HG03520 (cell line): ENCODE results near the gene PEX7.
"Not testable (repeated sequence)": the region's sequence is repeated elsewhere in the genome, so short reads cannot be mapped to it uniquely, and the experiment has no call there.

Experiments used
- ATAC-seq: cut with Tn5 transposase; IDR thresholded peaks from one replicate; pipeline ENCODE4 v1.9.1; 2021; ENCODE audit warnings: mild to moderate bottlenecking, moderate library complexity; ENCODE audit not compliant: unreplicated experiment

Gene PEX7

DNA sequence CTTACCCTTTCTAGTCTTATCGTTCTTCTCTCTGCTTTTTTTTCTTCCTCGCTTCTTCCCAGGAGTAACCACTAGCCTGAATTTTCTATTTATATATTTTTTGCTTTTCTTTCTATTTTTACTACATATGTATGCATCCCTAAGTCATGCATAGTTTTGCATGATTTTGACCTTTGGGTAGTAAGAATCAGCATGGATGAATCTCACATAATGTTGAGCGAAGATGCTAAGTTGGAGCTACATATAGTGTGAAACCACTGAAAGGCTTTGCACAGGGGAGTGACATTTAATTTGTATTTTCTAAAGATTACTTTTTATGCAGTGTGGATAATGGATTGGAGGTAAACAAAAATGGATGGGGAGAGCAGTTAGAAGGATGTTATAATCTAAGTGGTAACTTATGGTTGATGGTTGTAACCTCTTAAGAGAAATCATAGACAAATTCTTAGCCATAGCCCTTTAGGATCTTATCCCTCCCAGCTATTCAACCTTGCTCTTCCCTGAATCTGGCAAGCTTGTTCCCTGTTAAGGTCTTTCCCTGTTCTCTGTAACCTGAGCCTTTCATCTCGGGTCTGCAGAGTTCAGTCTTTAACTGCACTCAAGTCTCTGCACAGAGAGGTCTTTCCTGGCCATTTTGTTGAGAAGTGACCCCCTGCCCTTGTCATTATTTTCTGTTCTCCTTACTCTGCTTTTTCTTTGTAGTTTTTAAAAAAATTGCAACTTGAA is 18.0 kb downstream of the PEX7 start:
- no peak for ATAC-seq

DNA sequence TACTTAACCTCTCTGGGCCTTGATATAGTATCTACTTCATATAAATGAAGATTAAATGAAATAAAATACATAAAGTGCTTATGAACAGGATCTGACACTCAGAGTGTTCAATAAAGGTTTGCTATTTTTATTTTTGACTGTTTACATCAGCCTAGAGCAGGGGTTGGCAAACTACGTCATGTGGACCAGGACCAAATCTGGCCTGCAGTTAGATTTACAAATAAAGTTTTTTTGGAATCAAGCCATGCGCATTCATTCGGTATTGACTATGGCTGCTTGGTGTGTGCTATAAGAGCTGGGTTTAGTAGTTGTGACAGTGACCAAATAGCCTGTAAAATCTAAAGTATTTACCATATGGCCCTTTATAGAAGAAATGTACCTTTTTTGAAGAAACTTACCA is 20.8 kb downstream of the PEX7 start:
- ATAC-seq: no peak

DNA sequence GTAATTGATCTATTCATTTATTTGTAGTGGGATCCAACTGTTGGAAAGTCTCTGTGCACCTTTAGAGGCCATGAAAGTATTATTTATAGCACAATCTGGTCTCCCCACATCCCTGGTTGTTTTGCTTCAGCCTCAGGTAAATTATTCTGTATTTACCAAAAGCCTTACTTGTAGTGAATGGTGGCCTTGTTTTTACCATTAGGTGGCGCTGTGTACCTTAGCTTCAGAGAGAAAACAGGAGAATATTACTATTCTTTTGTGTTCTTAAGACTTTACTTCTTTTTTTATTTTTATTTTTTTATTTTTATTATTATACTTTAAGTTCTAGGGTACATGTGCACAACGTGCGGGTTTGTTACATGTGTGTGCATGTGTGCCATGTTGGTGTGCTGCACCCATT is 23.7 kb downstream of the PEX7 start:
- no peak for ATAC-seq

DNA sequence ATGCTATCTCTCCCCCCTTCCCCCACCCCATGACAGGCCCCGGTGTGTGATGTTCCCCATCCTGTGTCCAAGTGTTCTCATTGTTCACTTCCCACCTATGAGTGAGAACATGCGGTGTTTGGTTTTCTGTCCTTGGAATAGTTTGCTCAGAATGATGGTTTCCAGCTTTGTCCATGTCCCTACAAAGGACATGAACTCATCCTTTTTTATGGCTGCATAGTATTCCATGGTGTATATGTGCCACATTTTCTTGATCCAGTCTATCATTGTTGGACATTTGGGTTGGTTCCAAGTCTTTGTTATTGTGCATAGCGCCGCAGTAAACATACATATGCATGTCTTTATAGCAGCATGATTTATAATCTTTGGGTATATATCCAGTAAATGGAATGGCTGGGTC is 24.1 kb downstream of the PEX7 start:
- ATAC-seq: not testable (repeated sequence)

DNA sequence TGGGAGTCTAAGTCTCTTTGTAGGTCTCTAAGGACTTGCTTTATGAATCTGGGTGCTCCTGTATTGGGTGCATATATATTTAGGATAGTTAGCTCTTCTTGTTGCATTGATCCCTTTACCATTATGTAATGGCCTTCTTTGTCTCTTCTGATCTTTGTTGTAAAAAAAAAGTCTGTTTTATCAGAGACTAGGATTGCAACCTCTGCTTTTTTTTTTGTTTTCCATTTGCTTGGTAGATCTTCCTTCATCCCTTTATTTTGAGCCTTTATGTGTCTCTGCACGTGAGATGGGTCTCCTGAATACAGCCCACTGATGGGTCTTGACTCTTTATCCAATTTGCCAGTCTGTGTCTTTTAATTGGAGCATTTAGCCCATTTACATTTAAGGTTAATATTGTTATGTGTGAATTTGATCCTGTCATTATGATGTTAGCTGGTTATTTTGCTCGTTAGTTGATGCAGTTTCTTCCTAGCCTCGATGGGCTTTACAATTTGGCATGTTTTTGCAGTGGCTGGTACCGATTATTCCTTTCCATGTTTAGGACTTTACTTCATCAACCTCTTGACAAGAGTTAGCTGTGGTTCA is 27.7 kb downstream of the PEX7 start:
- ATAC-seq: not testable (repeated sequence)

DNA sequence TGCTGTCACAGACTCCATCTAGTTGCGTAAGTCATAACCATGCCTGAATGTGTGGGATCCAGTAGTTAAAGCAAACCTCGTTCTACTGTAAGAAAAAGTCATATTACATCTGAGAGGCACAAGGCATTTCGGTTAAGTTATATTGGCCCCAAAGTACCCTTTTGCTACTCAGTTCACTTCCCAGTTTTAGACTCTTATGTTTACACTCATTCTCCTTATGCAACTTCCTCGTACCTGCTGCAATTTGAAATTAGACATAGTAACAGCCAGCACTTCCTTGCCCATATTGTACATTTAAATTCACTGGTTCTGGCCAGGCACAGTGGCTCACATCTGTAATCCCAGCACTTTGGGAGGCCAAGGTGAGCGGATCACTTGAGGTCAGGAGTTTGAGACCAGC is 37.0 kb downstream of the PEX7 start:
- no peak for ATAC-seq

DNA sequence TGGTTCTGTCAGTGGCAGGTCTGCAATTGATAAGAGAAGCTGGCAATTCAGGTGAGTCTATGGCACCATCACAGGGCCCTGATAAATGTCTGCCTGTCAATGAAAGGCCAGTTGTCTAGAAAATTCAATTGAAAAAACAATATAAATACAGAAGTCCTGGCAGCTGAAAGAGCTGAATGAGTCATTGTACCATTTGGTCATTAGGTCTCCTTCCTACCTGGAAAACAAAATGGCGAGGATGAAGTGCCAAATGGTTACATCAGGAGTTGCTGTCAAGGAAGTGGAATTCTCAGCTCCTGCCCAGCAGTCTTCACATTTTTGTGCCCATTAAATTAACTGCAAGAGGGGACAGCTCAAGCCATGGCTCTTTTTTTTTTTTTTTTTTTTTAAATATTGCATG is 37.7 kb downstream of the PEX7 start:
- ATAC-seq: no peak

DNA sequence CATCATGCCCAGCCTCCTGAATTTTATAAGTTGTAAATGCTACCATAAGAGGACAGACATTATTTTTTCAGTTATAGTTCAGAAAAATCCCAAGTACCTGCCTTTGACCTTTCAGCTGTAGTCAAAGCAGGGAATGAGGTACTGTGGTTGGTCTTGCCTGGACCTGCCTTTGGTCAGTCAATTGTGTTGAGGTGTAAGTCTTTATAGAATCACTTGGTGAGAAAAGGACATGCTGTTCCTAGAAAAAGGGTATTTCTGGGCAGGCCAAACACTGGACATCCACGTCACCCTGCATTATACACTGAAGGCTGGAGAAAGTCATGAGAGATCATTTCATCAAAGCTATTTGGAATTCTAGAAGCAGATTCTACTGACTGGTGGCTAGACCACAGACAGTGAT is 40.3 kb downstream of the PEX7 start:
- no peak for ATAC-seq

DNA sequence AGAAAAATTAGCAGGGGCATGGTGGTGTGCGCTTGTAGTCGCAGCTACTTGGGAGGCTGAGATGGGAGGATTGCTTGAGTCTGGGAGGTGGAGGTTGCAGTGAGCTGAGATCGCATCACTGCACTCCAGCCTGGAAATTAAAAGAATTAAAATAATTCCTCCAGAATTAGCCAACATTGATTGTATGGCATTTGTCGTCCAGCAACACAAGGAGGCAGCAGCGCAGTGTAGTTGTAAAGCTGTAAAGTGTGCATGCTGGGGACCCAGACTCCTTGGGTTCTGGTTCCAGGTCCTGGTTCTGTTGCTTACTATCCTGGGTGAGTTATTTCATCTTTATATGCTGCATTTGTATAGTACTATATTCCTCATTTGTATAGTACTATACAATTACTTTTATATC is 41.4 kb downstream of the PEX7 start:
- ATAC-seq: no peak

DNA sequence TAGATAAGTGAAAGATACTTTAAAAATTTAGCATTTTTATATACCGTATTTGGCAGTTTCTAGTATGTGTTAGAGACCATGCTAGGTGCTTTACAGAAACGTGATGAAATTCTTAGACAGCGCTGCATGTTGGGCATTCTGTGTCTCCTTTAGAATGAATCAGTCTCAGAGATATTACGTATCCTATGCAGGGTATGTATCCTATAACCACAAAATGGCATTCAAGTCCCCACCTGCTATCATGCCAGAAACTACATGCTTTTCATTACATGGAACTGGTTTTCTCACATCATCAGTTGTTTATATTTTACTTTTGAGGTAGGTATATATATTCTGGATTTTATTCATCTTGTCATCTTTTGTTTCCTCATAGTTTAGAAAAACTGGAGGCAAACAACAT is 42.3 kb downstream of the PEX7 start:
- ATAC-seq: no peak

DNA sequence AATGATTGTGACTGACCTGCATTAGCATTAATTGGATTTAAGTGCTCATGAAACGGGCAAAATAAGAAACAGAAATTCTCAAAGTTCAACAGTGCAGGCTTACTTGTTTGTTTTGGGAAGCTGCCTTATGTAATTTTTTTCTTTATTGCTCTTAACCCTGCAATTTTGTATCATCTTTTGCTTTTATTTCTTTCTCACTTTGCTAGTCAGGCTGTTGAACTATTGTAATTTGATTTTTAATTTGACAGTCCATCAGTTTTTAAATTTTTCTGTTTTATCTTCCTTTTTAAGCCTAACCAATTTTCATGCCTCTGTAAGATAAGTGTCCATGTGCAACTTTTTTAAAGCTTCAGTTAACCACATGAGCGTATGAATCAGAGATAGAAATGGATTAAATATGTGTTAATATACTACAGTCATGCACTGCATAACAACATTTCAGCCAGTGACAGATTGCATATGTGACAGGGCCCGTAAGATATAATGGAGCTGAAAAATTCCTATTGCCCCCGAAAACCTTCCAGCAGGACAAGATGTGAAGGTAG is 44.6 kb downstream of the PEX7 start:
- no peak for ATAC-seq

DNA sequence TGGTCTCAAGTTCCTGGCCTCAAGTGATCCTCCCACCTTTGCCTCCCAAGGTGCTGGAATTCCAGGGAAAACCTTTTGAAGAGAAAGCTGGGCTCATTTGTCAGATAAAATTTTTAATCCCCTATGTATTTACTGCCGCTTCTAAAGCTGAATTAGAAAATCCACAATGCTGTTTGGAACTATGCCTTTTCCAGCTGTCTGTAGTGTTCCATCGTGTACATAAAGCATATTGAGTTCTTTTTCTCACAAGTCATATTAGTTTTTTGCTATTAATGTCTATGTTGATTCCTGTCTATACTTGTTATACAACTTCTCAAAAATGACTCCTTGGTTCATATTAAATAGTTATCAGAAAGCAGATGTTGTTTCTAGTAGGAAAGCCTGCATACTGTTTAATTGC is 47.1 kb downstream of the PEX7 start:
- no peak for ATAC-seq

DNA sequence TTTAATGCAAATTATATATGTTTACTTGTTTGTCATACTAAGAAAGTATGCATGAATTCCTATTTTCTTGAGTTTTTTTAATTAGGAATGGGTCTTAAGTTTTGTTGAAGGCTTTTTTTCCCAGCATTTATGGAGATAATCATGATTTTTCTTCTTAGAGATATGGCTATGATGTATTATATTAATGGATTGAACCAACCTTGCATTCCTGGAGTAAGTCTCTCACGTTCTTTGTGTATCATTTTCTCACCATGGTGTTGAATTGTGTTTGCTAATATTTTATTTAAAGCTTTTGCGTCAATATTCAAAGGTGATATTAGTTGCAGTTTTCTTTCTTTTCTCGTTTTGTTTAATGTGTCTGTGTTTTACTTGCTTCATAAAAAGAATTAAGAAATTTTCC is 51.4 kb downstream of the PEX7 start:
- no peak for ATAC-seq

DNA sequence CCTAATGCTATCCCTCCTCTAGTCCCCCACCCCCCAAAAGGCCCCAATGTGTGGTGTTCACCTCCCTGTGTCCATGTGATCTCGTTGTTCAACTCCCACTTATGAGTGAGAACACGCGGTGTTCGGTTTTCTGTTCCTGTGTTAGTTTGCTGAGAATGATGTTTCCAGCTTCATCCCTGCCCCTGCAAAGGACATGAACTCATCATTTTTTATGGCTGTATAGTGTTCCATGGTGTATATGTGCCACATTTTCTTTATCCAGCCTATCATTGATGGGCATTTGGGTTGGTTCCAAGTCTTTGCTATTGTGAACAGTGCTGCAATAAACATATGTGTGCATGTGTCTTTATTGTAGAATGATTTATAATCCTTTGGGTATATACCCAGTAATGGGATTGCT is 54.1 kb downstream of the PEX7 start:
- not testable (repeated sequence) for ATAC-seq

DNA sequence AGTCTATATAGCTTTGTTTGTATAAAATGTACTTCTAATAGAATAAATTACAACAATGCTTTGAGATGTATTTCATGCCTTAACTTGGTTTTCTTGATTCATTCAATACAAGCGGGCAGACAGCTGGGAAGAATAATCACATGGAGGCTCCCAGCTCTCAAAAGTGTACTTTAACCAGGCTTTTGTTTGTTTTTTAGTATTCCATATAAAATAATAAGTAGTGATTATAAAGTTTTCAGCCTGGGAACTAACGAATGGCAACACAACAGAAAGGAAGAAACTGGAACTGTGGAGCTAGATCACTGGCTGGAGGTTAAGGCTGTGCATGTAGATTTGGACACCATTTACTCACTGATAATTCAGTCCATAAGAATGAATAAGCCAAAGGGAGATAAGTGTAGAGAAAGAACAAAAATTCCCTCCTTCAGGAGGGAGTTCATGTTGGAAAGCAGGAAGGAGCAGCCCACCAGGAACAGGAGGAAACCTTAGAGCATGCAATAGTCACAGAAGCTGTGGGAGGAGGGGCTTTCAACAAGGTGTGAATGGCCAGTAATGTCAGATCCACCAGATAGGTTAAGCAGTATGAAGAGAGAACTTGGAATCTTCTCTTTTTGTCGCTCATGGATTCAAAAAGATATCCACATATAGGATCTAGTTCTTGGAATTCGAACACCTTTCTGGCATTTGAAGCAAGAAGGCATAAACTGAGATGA is 58.5 kb downstream of the PEX7 start:
- no peak for ATAC-seq

DNA sequence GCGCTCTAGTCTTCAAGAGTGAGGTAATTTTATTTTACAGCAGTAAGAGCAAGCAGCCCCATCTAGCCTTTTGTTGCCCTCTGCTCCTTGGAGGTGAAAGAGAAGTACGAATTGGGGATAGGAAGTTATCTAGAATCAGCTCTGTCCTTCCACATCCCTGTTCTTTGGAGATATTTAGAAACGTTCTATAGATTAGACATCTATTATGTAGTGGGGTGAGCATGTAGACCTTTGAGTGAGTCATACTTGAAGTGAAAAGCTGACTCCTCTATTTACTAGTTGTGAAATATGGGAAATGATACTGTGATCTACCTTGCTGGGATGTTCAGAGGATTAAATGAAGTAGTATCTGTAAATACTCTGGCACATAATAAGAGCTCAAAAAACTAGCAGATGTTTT is 63.7 kb downstream of the PEX7 start:
- ATAC-seq: no peak

DNA sequence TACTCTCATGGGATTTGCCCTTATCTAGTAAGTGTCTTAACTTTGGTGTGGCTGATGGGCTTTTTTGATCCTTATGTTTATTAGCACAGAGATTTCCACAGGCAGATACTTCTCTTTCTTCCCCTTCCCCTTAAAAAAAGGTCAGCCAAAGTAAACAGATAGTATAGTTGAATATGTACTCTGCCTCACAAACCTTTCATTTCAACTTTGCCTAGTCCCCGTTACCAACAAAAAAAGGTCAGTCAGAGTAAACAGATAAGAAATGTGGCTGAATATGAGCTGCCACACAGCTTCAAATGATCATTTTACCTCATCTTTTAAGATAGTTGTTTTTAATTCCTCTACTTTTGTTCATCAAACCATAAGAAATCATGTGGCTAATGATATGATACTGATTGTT is 65.6 kb downstream of the PEX7 start:
- no peak for ATAC-seq

DNA sequence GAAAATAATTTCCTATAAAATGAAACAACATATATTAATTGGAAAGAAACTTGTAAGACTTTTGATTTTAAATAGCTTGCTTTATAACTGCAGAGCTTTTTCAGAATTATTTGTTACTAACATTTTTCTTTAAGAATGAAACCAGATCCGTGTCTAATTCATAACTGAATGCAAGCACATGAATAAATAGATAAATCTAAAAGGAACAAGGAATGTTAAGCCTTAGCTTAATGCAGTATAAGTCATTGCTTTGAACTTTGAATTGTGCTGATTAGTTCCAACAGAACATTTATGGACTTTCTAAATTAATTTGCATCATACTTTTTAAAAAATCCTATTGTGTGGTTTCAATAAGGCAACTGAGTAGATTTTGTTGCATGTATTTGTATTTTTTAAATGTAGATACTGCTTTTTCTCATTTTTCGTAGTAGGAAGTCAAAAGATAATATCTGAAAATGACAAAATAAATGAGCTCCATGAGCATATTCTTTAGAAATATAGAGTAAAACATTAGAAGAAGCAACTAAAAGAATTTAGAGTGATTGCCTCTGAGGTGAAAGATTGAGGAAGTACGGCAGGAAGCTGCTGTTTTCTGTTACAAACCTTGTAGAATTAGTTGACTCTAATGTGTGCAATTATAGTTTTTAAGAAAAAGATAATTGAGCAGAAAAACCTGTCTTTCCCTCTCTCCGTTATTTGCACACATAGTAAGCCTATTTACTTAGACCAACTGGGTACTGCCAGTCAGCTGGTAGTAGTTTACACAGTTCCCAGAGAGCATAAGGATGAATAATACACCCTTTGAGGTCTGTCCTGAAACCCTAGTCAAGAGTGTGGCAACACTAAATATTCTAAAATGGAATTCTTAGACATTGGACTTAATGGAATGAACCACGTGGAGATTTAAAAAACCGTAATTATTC is 67.1 kb downstream of the PEX7 start:
- no peak for ATAC-seq

DNA sequence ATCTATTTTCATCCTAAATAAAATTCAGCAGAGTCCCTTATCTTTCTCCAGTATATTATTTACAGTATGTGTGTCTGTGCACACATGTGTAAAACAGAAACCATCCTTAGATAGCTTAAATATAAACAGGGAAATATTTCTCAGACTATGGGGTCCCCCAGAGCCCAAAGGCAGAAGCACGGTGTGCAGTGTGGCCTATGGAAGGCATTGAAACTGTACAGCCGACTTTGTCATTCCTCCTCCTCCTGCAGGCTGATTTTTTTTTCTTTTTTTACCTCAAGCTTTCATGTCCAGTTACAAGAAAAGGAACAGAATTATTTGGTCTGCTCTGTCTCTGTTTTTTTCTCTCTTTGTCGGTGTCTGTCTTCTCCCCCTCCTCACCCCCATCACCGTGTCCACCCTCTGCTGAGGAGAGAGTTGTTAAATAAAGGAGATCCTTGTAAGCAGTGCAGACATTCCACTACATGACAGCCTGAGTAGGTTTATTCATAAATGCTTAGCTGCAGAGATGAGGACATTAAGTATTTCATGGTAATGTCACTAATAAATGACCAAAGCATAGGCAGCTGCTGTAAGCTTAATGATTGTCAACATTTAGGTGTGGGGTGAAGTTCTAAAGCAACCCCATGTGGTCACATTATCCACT is 67.9 kb downstream of the PEX7 start:
- no peak for ATAC-seq

DNA sequence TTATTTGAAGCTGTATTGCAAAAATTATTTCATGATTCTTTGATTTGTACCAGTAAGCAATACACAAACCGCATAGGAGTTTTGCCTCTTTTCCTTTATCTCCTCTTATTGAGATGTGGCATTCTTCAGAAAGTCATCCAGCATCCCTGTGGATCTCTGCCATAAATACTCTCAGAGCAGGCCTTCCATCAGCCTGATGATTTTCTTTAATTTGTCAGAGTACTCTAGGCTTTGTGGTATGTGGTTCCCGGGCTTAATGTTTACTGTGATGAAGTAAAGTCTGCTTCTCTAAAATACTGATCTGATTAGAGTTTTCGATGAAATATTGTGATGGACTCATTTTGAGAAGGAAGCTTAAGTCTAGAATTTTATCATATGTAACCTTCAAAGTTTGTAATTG is 68.6 kb downstream of the PEX7 start:
- ATAC-seq: no peak

DNA sequence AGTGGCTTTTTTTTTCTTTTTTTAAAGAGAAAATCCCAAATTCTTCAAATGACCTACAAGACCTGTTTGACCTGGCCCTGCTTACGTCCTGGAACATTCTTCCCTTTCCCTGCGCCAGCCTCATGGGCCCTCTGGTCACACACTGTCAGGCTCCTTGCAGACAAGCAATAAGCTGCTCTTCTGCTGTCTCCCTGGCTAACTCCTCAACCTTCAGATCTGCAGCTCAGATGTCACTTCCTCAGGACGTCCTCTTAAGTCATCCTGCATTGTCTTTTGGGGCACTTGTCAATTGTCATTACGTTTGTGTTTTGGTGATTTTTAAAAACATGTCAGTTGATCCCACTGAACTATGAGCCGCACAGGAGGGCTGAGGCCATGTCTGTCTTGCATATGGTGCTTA is 70.8 kb downstream of the PEX7 start:
- no peak for ATAC-seq
